Activated T-helper 2 cell treated with anti-CD3 and anti-CD28 coated beads, Interferon-gamma antibody, Interleukin-2, Interleukin-4, amounts not matched to agents 10 μg/mL and 5 μg/mL and 100 μg/mL, durations not matched to agents 14 hours and 24 hours and 36 hours (primary cell): Measurements from ENCODE around the gene FAM20C. TPM values are rescaled to one million over a fixed set of nuclear protein-coding genes. Genes with fewer than 3 reads are reported as not detected.

Experiments
- DNase-seq: peaks from one replicate; pipeline ENCODE4 v3.0.0; 2021; ENCODE audit warnings: low spot score
- H3K27ac Mint-ChIP-seq: one replicate; pipeline ENCODE4 v1.8.0; 2021; ENCODE audit warnings: mixed read lengths
- H3K27me3 Mint-ChIP-seq: one replicate; pipeline ENCODE4 v1.8.0; 2021; ENCODE audit warnings: low read depth, mixed read lengths
- H3K36me3 Mint-ChIP-seq: one replicate; pipeline ENCODE4 v1.8.0; 2021; ENCODE audit warnings: low read depth, mixed read lengths
- H3K4me1 Mint-ChIP-seq: one replicate; pipeline ENCODE4 v1.8.0; 2021; ENCODE audit warnings: low read depth, mixed read lengths
- H3K4me3 Mint-ChIP-seq: one replicate; pipeline ENCODE4 v1.8.0; 2021; ENCODE audit warnings: low read depth, mild to moderate bottlenecking, moderate library complexity, mixed read lengths
- H3K9me3 Mint-ChIP-seq: one replicate; pipeline ENCODE4 v1.8.0; 2021; ENCODE audit warnings: mixed read lengths
- intact Hi-C: fragments of 100-400 bp; cut with micrococcal nuclease; formaldehyde crosslinking; loops from one replicate; pipeline ENCODE4 v1.15.1; 2023
- total RNA-seq: library from RNA; stranded (reverse); gene quantifications from 2 replicates; pipeline ENCODE4 v1.2.3, GENCODE V29; 2022

Gene FAM20C
- total RNA-seq, 1 donor from 2014 or later, result 1.3 TPM

DNA sequence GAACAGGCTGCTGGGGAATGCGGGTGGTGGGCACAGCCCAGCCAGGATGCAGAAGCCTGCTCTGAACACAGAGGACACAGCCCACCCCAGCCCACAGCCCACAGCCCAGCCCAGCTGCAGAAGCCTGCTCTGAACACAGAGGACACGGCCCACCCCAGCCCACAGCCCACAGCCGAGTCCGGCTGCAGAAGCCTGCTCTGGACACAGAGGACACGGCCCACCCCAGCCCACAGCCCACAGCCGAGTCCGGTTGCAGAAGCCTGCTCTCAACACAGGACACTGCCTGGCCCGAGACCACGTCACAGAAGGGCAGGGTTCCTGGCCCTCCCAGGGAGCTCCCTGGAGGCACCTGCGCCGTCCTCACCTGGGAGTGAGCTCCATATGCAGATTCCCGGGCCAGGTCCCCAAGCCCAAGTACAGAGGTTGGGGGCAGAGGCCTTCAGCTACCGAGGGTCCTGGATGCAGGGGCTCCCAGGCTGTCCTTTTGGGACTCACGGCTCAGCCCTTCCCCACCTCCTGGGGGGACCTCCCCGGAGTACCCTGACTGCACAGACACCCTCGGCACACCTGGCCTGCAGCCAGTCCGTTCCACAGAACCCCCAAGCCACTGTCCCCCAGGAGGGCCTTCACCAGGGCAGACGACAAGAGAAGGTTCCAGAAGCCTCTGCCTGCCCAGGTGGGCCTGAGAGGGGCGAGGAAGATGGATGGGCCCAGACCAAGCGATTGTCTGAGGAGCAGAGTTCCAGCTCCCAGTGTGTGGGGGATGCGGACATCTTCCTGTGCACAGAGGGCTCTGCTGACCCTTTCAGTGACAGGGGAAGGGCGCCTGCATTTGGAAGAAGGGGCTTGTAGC, 73.9 kb downstream of the FAM20C start:
- Mint-ChIP-seq H3K9me3 (peaks cover 8% of the 10 kb centered on the region), H3K27me3 (no peaks in the 10 kb centered on the region), H3K4me1 (no peaks in the 10 kb centered on the region), H3K4me3 (no peak overlapping the region), H3K27ac (no peak overlapping the region), H3K36me3 (no peaks in the 10 kb centered on the region)
- DNase-seq, result no peak
- intact Hi-C loops, result no loop called here

DNA sequence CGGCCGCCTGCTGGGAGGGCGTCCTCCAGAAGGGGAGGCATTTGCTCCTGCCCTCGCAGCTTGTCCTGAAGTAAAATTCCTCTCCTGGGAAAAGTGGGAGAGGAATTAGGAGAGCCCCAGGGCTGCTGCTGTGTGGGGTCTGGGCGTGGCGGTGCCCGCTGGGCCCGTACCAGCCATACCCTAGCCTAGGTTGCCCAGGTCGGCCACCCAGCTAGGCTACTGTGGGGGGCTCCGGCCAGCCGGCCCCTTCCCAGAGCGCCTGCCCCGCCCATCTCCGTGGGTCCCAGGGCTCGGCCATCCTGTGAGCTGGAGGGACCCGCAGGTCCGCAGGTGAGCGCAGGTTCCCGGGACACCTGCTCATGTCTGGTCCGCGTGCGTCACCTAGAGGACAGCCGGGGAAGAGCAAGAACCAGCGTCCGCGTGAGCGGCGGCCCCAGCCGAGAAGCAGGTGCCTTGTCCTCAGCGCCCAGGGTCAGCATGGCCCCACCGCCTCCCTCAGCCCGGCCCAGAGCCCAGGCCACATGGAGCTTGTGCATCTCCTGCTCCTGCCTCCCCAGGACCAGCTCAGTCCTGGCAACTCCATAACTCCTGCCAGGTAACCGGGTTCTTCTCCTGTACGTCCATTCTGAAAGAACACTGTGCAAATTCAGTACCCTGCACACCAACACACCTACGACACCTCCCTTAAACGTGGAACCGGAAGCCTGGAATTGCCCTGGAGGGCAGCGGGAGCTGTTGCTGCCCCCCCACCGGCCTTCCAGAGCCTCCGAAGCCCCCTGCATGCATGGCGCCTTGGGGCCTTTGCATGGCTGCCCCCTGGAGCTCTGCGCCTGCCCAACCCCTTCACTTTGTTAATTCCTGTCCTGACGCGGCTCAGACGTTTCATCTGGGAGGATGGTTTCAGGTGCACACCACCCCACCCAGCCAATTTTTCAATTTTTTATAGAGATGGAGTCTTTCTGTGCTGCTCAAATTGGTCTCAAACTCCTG, 74.8 kb downstream of the FAM20C start:
- Mint-ChIP-seq H3K36me3 (no peaks in the 10 kb centered on the region), H3K4me3 (no peak overlapping the region), H3K9me3 (peaks cover 5% of the 10 kb centered on the region), H3K4me1 (no peaks in the 10 kb centered on the region), H3K27me3 (no peaks in the 10 kb centered on the region), H3K27ac (no peak overlapping the region)
- no peak for DNase-seq
- intact Hi-C loops, result no loop called here

DNA sequence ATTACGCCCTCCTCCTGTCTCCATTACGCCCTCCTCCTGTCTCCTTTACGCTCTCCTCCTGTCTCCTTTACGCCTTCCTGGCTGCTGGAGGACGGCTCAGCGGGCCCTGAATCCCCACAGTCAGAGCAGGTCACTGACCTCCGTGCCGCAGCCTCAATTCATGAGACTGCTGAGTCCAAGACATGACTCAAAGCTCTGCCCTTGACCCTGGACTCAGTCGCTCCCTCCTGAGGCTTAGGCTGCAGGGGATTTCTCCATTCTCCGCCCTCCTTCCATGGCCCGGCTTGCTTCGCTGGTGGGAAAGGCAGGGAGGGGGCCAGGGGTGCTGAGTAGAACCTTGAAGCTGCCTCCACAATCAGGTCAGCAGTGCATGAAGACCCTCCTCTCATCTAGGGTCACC, 76.6 kb downstream of the FAM20C start:
- Mint-ChIP-seq H3K27me3 (no peaks in the 10 kb centered on the region), H3K9me3 (peaks cover 9% of the 10 kb centered on the region), H3K36me3 (no peaks in the 10 kb centered on the region)

DNA sequence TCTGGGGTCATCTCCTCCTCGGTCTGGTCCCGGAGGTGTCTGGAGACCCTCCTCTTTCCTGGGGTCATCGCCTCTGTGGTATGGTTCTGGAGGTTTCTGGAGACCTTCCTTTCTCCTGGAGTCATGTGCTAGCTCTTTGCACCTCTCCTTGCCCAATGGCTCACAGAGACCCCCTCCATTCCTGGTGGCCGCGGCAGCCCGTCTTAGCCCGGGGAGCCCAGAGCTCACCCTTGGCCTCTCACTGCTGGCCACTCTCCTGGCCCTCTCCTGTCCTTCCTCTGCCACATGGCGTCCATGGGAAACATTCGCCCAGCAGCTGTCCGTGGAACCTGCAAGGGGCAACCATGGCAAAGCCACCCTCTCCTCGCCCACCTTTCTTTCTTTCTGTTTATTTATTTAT, 77.3 kb downstream of the FAM20C start:
- intact Hi-C loops, result no loop called here
- no peak overlapping the region for H3K4me3 Mint-ChIP-seq
- H3K9me3 Mint-ChIP-seq, result peaks cover 13% of the 10 kb centered on the region
- DNase-seq, result no peak
- H3K27me3 Mint-ChIP-seq, result no peaks in the 10 kb centered on the region
- no peak overlapping the region for H3K27ac Mint-ChIP-seq
- H3K36me3 Mint-ChIP-seq, result no peaks in the 10 kb centered on the region
- H3K4me1 Mint-ChIP-seq, result no peaks in the 10 kb centered on the region

More for the DNA sequence above, 76.6 kb downstream of the FAM20C start:
- intact Hi-C loops, result no loop called here
- no peak overlapping the region for H3K4me3 Mint-ChIP-seq
- H3K4me1 Mint-ChIP-seq, result no peaks in the 10 kb centered on the region
- no peak for DNase-seq
- no peak overlapping the region for H3K27ac Mint-ChIP-seq

DNA sequence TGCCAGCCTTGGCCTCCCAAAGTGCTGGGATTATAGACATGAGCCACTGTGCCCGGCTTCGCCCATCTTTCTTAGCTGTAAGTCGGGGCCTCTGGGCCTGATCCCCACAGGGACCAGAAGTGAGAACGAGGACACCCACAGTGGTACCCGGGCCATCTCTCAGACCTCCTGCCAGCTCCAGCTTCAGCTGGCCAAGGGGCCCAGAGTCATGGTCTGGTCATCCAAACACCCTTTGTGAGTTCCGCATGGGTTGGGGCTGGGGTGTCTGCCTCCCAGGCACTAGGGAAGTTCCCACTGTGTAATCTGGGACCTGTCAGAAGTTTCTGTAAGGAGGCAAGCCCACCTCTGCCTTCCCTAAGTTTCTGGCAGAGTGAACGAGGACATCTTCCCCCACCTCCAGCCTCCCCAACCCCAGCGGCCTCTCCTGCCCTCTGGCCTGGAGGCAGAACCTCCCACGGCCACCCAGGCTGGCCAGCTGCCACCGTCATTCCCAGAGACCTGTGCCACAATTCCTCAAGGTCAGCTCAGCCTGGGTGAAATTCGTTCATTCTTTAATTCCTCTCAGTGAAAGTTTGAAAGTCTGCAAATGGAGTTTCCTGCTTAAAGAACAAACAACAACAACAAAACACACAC, 78.1 kb downstream of the FAM20C start:
- intact Hi-C loops, result no loop called here
- DNase-seq, result no peak
- H3K27me3 Mint-ChIP-seq, result no peaks in the 10 kb centered on the region
- H3K4me3 Mint-ChIP-seq, result no peak overlapping the region
- H3K4me1 Mint-ChIP-seq, result no peaks in the 10 kb centered on the region
- H3K36me3 Mint-ChIP-seq, result no peaks in the 10 kb centered on the region
- peaks cover 13% of the 10 kb centered on the region for H3K9me3 Mint-ChIP-seq
- no peak overlapping the region for H3K27ac Mint-ChIP-seq

DNA sequence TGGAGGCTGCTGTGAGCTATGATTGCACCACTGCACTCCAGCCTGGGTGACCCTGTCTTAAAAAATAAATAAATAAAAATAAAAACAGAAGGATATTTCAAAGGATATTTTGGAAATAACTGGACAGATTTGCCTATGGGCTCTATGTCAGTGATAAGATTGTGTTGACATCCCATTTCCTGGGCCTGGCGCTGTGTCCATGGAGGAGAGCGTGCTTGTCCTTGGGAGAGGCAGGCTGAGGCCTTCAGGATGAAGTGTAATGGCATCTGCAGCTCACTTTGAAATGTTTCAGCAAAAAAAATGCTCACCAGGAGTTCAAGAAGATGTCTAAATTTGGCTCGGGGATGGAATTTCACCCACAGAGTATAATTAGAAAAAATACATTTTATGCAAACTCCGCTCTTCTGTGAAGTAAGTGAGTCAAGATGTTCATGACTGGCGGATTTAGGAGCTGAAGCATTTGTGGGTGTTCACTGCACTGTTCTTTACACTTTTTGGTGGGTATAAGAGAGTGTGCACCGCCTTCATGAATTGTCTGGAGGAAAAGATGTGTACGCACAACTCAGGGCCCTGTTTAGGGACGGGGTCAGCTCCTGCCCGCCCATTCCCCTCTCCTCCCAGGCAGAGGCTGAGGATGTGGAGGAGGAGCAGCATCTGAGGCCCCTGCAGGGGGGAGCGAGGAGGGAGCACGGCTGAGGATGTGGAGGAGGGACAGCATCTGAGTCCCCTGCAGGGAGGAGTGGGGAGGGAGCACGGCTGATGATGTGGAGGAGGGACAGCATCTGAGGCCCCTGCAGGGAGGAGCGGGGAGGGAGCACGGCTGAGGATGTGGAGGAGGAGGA, 79.1 kb downstream of the FAM20C start:
- peaks cover 13% of the 10 kb centered on the region for H3K9me3 Mint-ChIP-seq
- no peak overlapping the region for H3K4me3 Mint-ChIP-seq
- DNase-seq, result no peak
- H3K4me1 Mint-ChIP-seq, result no peaks in the 10 kb centered on the region
- H3K36me3 Mint-ChIP-seq, result no peaks in the 10 kb centered on the region
- intact Hi-C loops, result no loop called here
- H3K27me3 Mint-ChIP-seq, result no peaks in the 10 kb centered on the region
- no peak overlapping the region for H3K27ac Mint-ChIP-seq

DNA sequence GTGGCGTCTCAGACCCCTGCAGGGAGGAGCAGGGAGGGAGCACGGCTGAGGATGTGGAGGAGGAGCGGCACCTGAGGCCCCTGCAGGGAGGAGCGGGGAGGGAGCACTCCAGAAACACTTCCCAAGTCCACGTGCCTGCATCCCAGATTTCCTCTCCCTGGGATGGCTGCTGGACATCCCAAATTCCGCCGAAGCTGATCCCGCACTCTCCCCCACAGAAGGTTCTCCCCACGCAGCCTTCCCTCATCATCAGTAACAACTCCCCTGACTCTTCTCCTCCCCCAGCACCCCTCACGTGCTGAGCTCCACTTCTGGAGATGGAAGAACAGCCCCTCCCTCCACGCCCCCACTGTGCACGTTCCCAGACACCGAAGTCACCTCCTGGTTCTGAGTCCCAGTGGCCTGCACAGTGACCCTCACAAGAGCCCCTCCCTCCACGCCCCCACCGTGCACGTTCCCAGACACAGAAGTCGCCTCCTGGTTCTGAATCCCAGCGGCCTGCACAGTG, 79.8 kb downstream of the FAM20C start:
- H3K4me3 Mint-ChIP-seq, result no peak overlapping the region
- H3K36me3 Mint-ChIP-seq, result no peaks in the 10 kb centered on the region
- no peak for DNase-seq
- peaks cover 13% of the 10 kb centered on the region for H3K9me3 Mint-ChIP-seq
- no peaks in the 10 kb centered on the region for H3K27me3 Mint-ChIP-seq
- H3K4me1 Mint-ChIP-seq, result no peaks in the 10 kb centered on the region
- H3K27ac Mint-ChIP-seq, result no peak overlapping the region
- intact Hi-C loops, result no loop called here

DNA sequence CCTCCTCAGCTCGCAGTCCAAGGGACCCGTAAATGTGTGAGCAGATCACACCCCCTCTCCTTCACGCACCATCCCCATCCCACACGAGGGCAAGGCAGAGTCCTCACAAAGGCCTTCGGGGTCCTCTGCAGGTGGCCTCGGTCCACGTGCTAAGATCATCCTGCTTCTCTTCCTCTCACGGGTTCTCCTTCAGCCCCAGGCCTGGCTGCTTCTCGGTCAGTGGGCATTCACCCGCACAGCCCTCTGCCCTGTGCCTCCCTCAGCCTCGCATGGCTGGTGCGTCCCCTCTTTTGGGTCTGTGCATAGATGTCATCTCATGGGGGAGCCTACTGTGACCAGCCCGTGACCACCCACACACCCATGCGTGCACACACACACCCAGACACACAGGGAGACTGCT, 80.3 kb downstream of the FAM20C start:
- Mint-ChIP-seq H3K27me3 (no peaks in the 10 kb centered on the region), H3K27ac (no peak overlapping the region), H3K4me1 (no peaks in the 10 kb centered on the region), H3K4me3 (no peak overlapping the region), H3K9me3 (peaks cover 13% of the 10 kb centered on the region), H3K36me3 (no peaks in the 10 kb centered on the region)
- no peak for DNase-seq
- intact Hi-C loops, result no loop called here

DNA sequence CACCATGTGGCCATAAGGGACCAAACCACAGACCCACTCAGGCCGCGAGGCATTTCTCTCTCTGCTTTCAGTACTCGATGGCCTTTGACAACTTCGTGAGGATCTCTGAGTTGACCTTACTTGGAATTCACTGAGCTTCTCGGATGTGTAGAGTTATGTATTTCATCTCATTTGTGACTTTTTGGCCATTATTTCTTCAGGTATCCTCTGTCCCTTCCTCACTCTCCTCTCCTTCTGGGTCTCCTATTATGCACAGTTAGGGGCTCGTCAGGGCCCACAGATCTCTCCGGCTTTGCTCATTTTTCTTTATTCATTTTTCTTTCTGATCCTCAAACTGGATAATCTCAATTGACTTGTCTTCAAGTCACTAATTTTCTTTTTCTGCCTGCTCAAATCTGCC, 81.0 kb downstream of the FAM20C start:
- peaks cover 13% of the 10 kb centered on the region for H3K9me3 Mint-ChIP-seq
- no peaks in the 10 kb centered on the region for H3K4me1 Mint-ChIP-seq
- intact Hi-C loops, result no loop called here
- H3K27me3 Mint-ChIP-seq, result no peaks in the 10 kb centered on the region
- no peak for DNase-seq
- H3K27ac Mint-ChIP-seq, result no peak overlapping the region
- H3K4me3 Mint-ChIP-seq, result no peak overlapping the region
- H3K36me3 Mint-ChIP-seq, result no peaks in the 10 kb centered on the region

DNA sequence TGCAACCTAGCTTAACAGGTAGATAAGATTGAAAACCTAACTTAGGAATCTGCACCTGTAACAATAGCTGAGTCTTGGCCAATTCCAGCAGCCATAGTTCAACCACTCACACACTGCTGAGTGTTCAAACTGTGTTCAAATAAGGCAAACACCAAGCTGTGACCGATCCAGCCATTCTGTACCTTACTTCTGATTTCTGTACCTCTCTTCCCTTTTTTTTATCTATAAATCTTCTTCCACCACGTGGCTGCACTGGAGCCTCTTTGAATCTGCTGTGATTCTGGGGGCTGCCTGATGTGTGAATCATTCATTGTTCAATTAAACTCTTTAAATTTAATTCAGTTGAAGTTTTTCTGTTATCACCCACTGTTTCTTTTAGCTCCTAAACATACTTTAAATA, 81.9 kb downstream of the FAM20C start:
- H3K9me3 Mint-ChIP-seq, result peaks cover 13% of the 10 kb centered on the region
- H3K4me1 Mint-ChIP-seq, result no peaks in the 10 kb centered on the region
- intact Hi-C loops, result no loop called here
- DNase-seq, result no peak
- no peak overlapping the region for H3K27ac Mint-ChIP-seq
- H3K36me3 Mint-ChIP-seq, result no peaks in the 10 kb centered on the region
- no peak overlapping the region for H3K4me3 Mint-ChIP-seq
- no peaks in the 10 kb centered on the region for H3K27me3 Mint-ChIP-seq

DNA sequence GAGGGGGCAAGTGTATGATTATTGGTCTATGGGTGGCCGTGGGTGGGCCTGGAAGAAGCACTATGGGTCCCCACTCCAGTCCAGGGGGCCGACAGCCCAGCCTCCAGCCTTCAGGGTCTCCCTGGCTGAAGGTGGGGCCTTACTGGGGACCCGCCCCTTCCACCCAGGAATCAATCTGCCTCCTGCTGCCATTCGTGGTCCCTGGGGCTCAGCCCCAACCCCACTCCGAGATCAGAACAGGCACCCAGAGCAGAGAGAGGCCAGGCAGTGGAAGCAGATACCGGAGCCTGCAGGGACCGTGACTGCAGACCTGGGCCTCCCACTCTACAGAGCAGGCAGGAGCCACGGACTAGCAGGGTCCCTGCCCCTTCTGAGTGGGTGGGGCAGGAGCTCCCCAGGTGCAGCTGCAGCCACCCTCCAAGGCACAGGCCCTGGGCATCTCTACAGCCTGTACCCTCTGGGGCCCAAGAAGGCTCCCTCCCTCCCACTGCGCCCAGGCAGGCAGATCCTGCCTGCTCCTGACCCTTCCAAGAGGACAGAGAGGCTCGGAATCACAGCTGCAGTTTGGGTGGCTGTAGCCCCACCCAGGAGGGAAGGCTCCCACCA, 84.0 kb downstream of the FAM20C start:
- no peak for DNase-seq
- peaks cover 13% of the 10 kb centered on the region for H3K9me3 Mint-ChIP-seq
- no peak overlapping the region for H3K27ac Mint-ChIP-seq
- no peaks in the 10 kb centered on the region for H3K36me3 Mint-ChIP-seq
- H3K27me3 Mint-ChIP-seq, result no peaks in the 10 kb centered on the region
- intact Hi-C loops, result no loop called here
- H3K4me1 Mint-ChIP-seq, result no peaks in the 10 kb centered on the region
- H3K4me3 Mint-ChIP-seq, result no peak overlapping the region

DNA sequence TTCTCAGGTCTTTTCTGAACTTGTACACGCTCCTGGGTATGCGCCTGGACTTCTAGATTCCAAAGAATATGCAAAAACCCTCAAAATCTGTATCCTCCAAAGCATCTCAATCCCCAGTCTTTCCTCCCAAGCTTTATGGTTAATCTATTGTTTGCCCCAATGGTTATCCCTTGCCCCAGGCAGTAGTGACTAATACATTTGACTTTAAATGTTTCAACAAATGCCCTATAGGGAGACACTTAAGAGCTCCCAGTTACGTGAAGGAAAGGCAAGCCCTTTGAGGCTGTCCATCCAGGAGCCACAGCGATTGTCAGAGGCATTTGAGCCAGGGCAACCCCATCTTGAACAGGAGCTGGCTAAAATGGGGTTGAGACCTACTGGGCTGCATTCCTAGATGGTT, 84.9 kb downstream of the FAM20C start:
- peaks cover 13% of the 10 kb centered on the region for H3K9me3 Mint-ChIP-seq
- no peaks in the 10 kb centered on the region for H3K27me3 Mint-ChIP-seq
- H3K4me3 Mint-ChIP-seq, result no peak overlapping the region
- no peaks in the 10 kb centered on the region for H3K36me3 Mint-ChIP-seq
- intact Hi-C loops, result no loop called here
- DNase-seq, result no peak
- H3K27ac Mint-ChIP-seq, result no peak overlapping the region
- no peaks in the 10 kb centered on the region for H3K4me1 Mint-ChIP-seq
